ENCODE results near the gene RTN3. TPM values are rescaled to one million over a fixed set of nuclear protein-coding genes. Genes with fewer than 3 reads are reported as not detected.
"Not testable (repeated sequence)": the region's sequence is repeated elsewhere in the genome, so short reads cannot be mapped to it uniquely, and the experiment has no call there.

The RTN3 gene
- 145 TPM for total RNA-seq (2021; ENCODE audit: unreplicated experiment)
- 98.5 TPM for polyA plus RNA-seq (2012; ENCODE audit: insufficient read length)
- Bru-seq, nascent RNA, result percentile 81 among the genes with signal in this experiment
- percentile 83 among the genes with signal in this experiment for BruChase-seq, experiment 1, labeled RNA remaining after a 2-hour chase
- BruChase-seq, experiment 2, labeled RNA remaining after a 6-hour chase, result percentile 90 among the genes with signal in this experiment
- long read RNA-seq, transcript RTN3-203 (6 exons, 2,524 nt), result minor isoform, 11 of 354 reads
- long read RNA-seq, transcript RTN3-208 (7 exons, 2,532 nt), result major isoform, 298 of 354 reads
- long read RNA-seq, partial matches to known transcripts, result 11 of 354 reads
- long read RNA-seq, other reads (novel, unspliced or antisense), result 34 of 354 reads

GRCh38 chr11:63681321-63682065 lies at the start of gene RTN3:
RTN3 (plus strand) TSS chr11:63681500; CDS start chr11:63681637, 137 bp downstream.
- DNase-seq (ENCODE audit: low read depth, low spot score) (peak; percentile 91), ATAC-seq (peak; percentile 96)
- intact Hi-C loops (cut with micrococcal nuclease; ENCODE audit: unreplicated experiment), result no loop called here
- Histone ChIP-seq H3K9me3 (ENCODE audit: control insufficient read depth, insufficient read depth, low read depth, low read length) (no peaks in the 10 kb centered on the region), H3K4me3 (ENCODE audit: low read depth in 2 of 2, low read length in 2 of 2) (peak within 1 kb of the TSS; percentile 58 to 94), H3K27ac (ENCODE audit: low read length) (peak within 1 kb of the TSS; percentile 89), H3K4me1 (ENCODE audit: control insufficient read depth, insufficient read depth, low read length) (peaks cover 16% of the 10 kb centered on the region; the same call in 1 of the 2 replicates), H3K36me3 (ENCODE audit: control insufficient read depth, insufficient read depth, low read length) (no peaks in the 10 kb centered on the region), H3K27me3 (ENCODE audit: control insufficient read depth, insufficient read depth, low read length) (no peaks in the 10 kb centered on the region)
- TF ChIP-seq SIN3A (IDR thresholded peaks at IDR 0.05; ENCODE audit: borderline replicate concordance, insufficient read depth, low read depth, low read length) (0 out of 2 replicates have a peak, but pooled peaks have one; percentile 13), TCF7L2 (IDR thresholded peaks at IDR 0.05; ENCODE audit: low read depth, low read length) (no peak), POLR2AphosphoS5 (IDR thresholded peaks at IDR 0.05; ENCODE audit: low read depth, low read length) (peak; percentile 93), CTCF (IDR thresholded peaks at IDR 0.05) (no peak), REST (IDR thresholded peaks at IDR 0.05; ENCODE audit: insufficient read depth in 1 of 2, low read depth in 2 of 2, low read length in 1 of 2) (no peak)
- ChIA-PET POLR2A (no interaction called here), CTCF (no interaction called here)
- no TSS peak for BruUV-seq (replicated peaks)
- in situ Hi-C loops (cut with HindIII; ENCODE audit: low pct_unique_long_range_greater_than_20kb, low sequenced_read_pairs), result no loop called here

GRCh38 chr11:63635762-63636465 lies 45.4 kb upstream of the RTN3 start:
- in situ Hi-C loops (cut with HindIII; ENCODE audit: low pct_unique_long_range_greater_than_20kb, low sequenced_read_pairs) (no loop called here), intact Hi-C loops (cut with micrococcal nuclease; ENCODE audit: unreplicated experiment) (loop anchor here (2.0 kb wide), 1 partner anchor 157 kb away; no protein-coding TSS in a partner anchor)
- DNase-seq (ENCODE audit: low read depth, low spot score) (no peak), ATAC-seq (peak; percentile 86)
- TF ChIP-seq TCF7L2 (IDR thresholded peaks at IDR 0.05; ENCODE audit: low read depth, low read length) (no peak), SIN3A (IDR thresholded peaks at IDR 0.05; ENCODE audit: borderline replicate concordance, insufficient read depth, low read depth, low read length) (no peak), CTCF (IDR thresholded peaks at IDR 0.05) (peak; percentile 81), REST (IDR thresholded peaks at IDR 0.05; ENCODE audit: insufficient read depth in 1 of 2, low read depth in 2 of 2, low read length in 1 of 2) (no peak), POLR2AphosphoS5 (IDR thresholded peaks at IDR 0.05; ENCODE audit: low read depth, low read length) (no peak)
- Histone ChIP-seq H3K4me3 (ENCODE audit: low read depth in 2 of 2, low read length in 2 of 2) (no peak overlapping the region), H3K36me3 (ENCODE audit: control insufficient read depth, insufficient read depth, low read length) (peaks cover 19% of the 10 kb centered on the region), H3K27me3 (ENCODE audit: control insufficient read depth, insufficient read depth, low read length) (no peaks in the 10 kb centered on the region), H3K4me1 (ENCODE audit: control insufficient read depth, insufficient read depth, low read length) (no peaks in the 10 kb centered on the region), H3K27ac (ENCODE audit: low read length) (no peak overlapping the region), H3K9me3 (ENCODE audit: control insufficient read depth, insufficient read depth, low read depth, low read length) (no peaks in the 10 kb centered on the region)
- BruUV-seq (replicated peaks), result no TSS peak
- POLR2A ChIA-PET, result no interaction called here
- CTCF ChIA-PET, result interaction anchor here (0.5 to 1.0 kb wide), 5 partner anchors 8 to 171 kb away, joined by 3 to 11 read pairs (median 6); no protein-coding TSS in a partner anchor

GRCh38 chr11:63638436-63638835 lies 42.9 kb upstream of the RTN3 start:
- intact Hi-C loops (cut with micrococcal nuclease; ENCODE audit: unreplicated experiment); H3K4me3 ChIP-seq (ENCODE audit: low read depth in 2 of 2, low read length in 2 of 2); H3K9me3 ChIP-seq (ENCODE audit: control insufficient read depth, insufficient read depth, low read depth, low read length); BruUV-seq (replicated peaks); H3K27ac ChIP-seq (ENCODE audit: low read length); H3K4me1 ChIP-seq (ENCODE audit: control insufficient read depth, insufficient read depth, low read length); H3K27me3 ChIP-seq (ENCODE audit: control insufficient read depth, insufficient read depth, low read length); ATAC-seq; in situ Hi-C loops (cut with HindIII; ENCODE audit: low pct_unique_long_range_greater_than_20kb, low sequenced_read_pairs); POLR2A ChIA-PET; DNase-seq (ENCODE audit: low read depth, low spot score): not testable (repeated sequence)
- CTCF ChIA-PET, result interaction anchor here (1.5 kb wide), 1 partner anchor 24 kb away, joined by 3 read pairs; no protein-coding TSS in a partner anchor
- H3K36me3 ChIP-seq (ENCODE audit: control insufficient read depth, insufficient read depth, low read length), result peaks cover 19% of the 10 kb centered on the region

Data from Panc1 (cell line).